GM12801 (cell line): ENCODE data around the gene ITPK1.

ENCODE experiments used
- CTCF ChIP-seq: IDR thresholded peaks from one replicate; pipeline ENCODE4 v1.5.1; 2011; ENCODE audit warnings: control low read depth; ENCODE audit not compliant: insufficient read length; ENCODE audit errors: extremely low read depth

ITPK1 gene

GRCh38 chr14:93095742-93096510, 19.8 kb downstream of the ITPK1 start:
- no peak for TF ChIP-seq CTCF

GRCh38 chr14:93094121-93094918, 21.4 kb downstream of the ITPK1 start:
- no peak for TF ChIP-seq CTCF

- TF ChIP-seq CTCF, result no peak
These were observed 22.8 kb downstream of the ITPK1 start for GRCh38 chr14:93092606-93093556.

GRCh38 chr14:93091666-93092065, 24.1 kb downstream of the ITPK1 start:
- TF ChIP-seq CTCF, result no peak

- TF ChIP-seq CTCF, result no peak
These were observed 24.7 kb downstream of the ITPK1 start for GRCh38 chr14:93090826-93091555.

- TF ChIP-seq CTCF, result no peak
These were observed 26.0 kb downstream of the ITPK1 start for GRCh38 chr14:93089521-93090269.
